Fibroblast of villous mesenchyme (primary cell): ENCODE data around the gene CFAP61. TPM values are rescaled to one million over a fixed set of nuclear protein-coding genes. Genes with fewer than 3 reads are reported as not detected.

ENCODE experiments used
- DNase-seq: peaks from one replicate; pipeline ENCODE4 v3.0.0-alpha.2; 2010; ENCODE audit warnings: low read depth
- H3K4me3 ChIP-seq: 2 replicates; pipeline ENCODE4 v1.5.1; 2011; ENCODE audit warnings: low read depth, mild to moderate bottlenecking, low read length
- total RNA-seq: library from RNA; depleted of rRNA; stranded (reverse); fragments of >200 nt; gene quantifications from 2 replicates; pipeline ENCODE4 v1.2.3, GENCODE V29; 2012
- TF ChIP-seq, protein P1 (sequence below): IDR thresholded peaks from 2 replicates; pipeline ENCODE4 v1.5.1; 2012; ENCODE audit warnings: low read depth, mild to moderate bottlenecking, low read length; ENCODE audit not compliant: insufficient read depth

The CFAP61 gene
- total RNA-seq, 1 donor, result 0.43 TPM

DNA sequence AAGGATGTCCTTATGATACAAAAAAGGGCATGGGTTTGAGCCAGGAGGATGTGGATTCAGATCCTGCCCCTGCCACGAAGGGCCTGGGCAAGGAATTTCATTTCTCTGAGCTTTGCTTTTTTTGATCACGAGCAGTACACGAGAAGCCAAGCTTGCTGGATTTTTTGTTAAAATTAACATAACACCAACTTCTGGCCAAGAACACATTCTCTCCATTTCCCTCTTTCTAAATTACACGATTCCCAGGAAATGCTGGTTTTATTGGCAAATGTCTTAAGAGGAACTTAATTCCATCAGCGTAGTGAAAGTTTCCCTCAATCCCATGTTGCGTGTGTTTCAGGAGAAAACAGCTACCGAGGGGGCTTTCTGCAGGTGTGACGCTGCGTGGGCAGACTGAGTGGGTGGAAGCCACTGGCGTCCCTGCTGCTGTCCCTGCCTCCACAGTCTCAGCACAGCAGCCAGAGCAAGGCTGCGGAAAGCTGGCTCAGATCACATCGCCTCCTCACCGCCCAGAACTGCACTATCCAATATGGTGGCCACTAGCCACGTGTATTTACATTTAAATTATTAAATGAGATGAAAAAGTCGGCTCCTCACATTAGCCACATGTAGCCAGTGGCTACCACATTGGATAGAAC lies 194.8 kb downstream of the CFAP61 start:
- DNase-seq, result no peak

DNA sequence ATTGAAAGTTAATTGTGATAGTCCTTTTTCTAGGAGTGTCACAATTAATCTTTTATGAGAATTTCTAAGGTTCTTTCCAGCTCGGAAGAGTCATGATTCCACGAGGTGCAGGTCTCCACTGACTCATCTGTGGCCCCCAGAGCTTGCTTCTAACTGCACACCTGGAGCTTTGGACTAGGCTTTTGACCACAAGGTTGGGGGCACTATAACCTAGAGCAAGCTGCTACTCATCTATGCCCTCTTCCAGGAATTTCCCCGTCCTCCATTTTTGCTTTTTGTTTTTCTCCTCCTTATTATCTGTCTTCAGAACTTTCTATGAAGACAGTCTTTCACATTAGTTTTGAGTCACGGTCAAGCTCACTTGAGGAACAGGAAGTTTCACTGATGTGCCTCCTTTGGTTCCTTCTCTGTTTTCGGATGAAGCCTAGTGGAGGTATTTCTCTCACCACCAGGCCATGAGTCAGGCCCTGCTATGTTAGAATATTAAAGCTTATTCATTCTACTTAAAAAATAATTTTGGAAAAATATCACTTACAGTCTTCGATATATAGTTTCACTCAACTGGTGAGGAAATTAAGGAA lies 196.4 kb downstream of the CFAP61 start:
- H3K4me3 ChIP-seq, result no peak overlapping the region
- no peak for DNase-seq
- TF ChIP-seq, protein P1, sequence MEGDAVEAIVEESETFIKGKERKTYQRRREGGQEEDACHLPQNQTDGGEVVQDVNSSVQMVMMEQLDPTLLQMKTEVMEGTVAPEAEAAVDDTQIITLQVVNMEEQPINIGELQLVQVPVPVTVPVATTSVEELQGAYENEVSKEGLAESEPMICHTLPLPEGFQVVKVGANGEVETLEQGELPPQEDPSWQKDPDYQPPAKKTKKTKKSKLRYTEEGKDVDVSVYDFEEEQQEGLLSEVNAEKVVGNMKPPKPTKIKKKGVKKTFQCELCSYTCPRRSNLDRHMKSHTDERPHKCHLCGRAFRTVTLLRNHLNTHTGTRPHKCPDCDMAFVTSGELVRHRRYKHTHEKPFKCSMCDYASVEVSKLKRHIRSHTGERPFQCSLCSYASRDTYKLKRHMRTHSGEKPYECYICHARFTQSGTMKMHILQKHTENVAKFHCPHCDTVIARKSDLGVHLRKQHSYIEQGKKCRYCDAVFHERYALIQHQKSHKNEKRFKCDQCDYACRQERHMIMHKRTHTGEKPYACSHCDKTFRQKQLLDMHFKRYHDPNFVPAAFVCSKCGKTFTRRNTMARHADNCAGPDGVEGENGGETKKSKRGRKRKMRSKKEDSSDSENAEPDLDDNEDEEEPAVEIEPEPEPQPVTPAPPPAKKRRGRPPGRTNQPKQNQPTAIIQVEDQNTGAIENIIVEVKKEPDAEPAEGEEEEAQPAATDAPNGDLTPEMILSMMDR, result no peak

More for the DNA sequence above, 194.8 kb downstream of the CFAP61 start:
- no peak overlapping the region for H3K4me3 ChIP-seq
- TF ChIP-seq, protein P1, result no peak

DNA sequence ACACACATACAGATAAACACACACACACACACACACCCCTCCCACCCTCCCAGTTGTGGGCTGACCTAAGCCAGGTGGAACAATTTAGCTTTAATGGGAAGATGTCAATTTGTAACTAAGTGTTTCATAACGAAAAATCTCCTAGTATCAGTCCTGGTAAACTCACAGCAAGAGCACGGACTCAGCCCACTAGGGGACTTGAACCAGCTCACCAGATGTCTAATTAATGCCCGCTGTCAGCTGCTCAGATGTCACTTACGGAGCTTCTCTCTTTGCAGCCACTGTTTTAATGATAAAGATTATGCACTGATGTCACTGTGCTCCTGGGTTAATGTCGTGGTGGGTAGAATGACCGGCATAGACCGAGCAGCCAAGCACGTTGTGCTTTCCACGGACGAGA lies 199.0 kb downstream of the CFAP61 start:
- no peak overlapping the region for H3K4me3 ChIP-seq
- DNase-seq, result no peak
- TF ChIP-seq, protein P1, result no peak

DNA sequence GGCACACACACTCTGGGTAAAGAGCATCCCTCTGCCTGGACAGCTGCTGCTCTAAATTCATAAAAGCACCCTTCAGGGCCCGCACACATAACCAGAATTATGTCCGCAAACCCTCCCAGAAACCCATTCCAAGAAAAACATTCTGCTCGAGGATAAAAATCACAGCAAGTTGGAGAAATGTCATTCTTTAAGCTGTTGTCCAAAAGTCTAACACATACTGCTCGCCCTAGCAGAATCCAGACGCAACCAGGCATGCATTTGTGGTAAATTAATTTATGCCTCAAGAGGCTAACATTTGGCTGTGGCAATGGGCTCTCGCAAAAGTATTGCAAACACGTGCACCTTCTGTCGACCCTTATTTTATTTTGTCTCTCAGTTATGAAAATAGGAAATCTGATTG lies 199.5 kb downstream of the CFAP61 start:
- DNase-seq, result no peak
- no peak overlapping the region for H3K4me3 ChIP-seq
- TF ChIP-seq, protein P1, result no peak

DNA sequence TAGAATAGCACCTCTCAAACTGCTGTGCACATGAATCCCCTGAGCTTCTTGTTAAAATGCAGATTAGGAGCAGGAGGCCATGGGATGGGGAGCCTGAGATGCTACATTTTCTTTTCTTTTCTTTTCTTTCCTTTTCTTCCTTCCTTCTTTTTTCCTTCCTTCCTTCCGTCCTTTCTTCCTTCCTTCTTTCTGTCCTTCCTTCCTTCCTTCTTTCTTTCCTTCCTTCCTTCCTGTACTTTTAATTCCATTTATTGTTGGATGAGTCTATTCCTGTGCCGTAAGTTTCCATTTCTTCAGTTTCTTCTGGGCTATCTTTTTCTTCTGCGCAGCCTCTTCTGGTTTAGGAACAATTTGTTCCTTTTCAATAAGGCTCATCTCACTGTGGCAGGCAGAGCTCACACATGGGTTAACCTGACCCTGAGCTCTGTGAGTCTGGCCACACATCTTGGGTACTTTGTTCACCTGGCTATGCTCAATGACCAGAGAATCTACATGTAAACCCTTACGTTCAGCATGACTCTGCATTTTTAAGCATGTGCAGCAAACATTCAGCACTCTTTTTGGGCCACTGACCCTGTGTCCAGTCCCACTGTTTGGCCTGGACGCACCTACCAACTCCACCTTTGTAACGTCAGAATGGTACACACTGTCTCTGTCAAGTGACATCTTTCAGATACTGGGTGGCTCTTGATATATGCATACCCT lies 200.9 kb downstream of the CFAP61 start:
- DNase-seq, result no peak
- H3K4me3 ChIP-seq, result no peak overlapping the region
- TF ChIP-seq, protein P1, result no peak

DNA sequence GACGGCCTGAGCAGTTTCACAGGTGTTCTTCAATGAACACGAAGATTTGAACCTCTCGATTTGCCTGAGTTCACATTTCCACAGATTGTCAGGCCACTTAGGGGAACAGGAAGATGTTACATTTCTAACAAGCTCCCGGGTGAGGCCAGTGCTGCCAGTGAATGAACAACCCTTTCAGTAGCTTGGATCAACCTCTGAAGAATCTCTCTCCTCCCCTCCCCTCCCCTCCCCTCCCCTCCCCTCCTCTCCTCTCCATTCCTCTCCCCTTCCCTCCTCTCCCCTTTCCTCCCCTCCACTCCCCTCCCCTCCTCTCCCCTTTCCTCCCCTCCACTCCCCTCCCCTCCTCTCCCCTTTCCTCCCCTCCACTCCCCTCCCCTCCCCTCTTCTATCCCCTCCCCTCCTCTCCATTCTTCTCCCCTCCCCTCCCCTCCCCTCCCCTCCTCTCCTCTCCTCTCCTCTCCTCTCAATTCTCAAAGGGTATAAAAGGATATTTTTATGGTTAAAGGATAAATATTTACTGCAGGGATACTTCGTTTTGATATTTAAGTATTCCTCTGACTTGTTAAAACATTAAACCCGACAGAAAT lies 201.5 kb downstream of the CFAP61 start:
- H3K4me3 ChIP-seq, result no peak overlapping the region
- TF ChIP-seq, protein P1, result no peak
- no peak for DNase-seq
